ENCODE data around the gene DDX3X. TPM values are rescaled to one million over a fixed set of nuclear protein-coding genes. Genes with fewer than 3 reads are reported as not detected.
A peak's percentile ranks its signal among the peaks of the same experiment; 100 is the strongest.

DDX3X gene
- total RNA-seq, 1 experiment from 2014 or later: 338 TPM

DNA sequence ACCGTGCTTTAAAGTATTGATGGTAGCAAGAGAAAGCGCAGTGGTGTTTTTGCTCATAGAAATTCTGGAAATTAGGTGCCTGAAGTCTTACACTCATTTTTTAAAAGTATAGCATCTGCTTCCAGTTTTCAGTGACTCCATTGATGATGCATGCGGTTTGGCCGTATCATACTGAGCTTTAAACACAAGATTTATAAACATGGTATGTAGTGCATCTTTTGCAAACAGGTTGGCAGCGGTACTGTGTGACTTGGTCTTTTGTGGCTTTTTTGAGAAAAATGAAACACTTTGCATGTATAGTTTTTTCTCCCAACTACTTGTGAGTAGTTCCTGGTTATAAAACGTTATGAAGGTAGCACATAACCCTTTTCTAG is 2.0 kb downstream of the DDX3X start:
- H3K4me1 Mint-ChIP-seq: peaks cover 19 to 39% of the 10 kb centered on the region in 2 experiments; a peak in 3 of 4 replicates
- no peak overlapping the region for H3K4ac ChIP-seq (ENCODE audit: low read depth, low read length)
- TF ChIP-seq, protein P1, sequence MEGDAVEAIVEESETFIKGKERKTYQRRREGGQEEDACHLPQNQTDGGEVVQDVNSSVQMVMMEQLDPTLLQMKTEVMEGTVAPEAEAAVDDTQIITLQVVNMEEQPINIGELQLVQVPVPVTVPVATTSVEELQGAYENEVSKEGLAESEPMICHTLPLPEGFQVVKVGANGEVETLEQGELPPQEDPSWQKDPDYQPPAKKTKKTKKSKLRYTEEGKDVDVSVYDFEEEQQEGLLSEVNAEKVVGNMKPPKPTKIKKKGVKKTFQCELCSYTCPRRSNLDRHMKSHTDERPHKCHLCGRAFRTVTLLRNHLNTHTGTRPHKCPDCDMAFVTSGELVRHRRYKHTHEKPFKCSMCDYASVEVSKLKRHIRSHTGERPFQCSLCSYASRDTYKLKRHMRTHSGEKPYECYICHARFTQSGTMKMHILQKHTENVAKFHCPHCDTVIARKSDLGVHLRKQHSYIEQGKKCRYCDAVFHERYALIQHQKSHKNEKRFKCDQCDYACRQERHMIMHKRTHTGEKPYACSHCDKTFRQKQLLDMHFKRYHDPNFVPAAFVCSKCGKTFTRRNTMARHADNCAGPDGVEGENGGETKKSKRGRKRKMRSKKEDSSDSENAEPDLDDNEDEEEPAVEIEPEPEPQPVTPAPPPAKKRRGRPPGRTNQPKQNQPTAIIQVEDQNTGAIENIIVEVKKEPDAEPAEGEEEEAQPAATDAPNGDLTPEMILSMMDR (conservative IDR thresholded peaks at IDR 0.05): no peak
- H3T11ph ChIP-seq (ENCODE audit: low read length): no peak overlapping the region
- H4K20me1 ChIP-seq (ENCODE audit: control insufficient read depth, insufficient read depth, insufficient read length): no peaks in the 10 kb centered on the region
- no peak overlapping the region for H2AFZ ChIP-seq (ENCODE audit: low read length)
- no peak overlapping the region for H2BK120ac ChIP-seq (ENCODE audit: low read depth, low read length, poor library complexity, severe bottlenecking)
- no peak overlapping the region for H2AK5ac ChIP-seq (ENCODE audit: insufficient read length, low read length)
- H3K27me3 ChIP-seq (ENCODE audit: insufficient read depth, low read length): no peaks in the 10 kb centered on the region
- H3K36me3 Mint-ChIP-seq (ENCODE audit: insufficient read depth in 1 of 3, low read depth in 3 of 3): peaks cover 40 to 66% (median 61%) of the 10 kb centered on the region in 3 experiments
- no peak overlapping the region for H4K91ac ChIP-seq (ENCODE audit: insufficient read length, low read depth, low read length)
- H3K9me3 Mint-ChIP-seq: peaks cover 50 to 61% of the 10 kb centered on the region in 2 experiments
- H2BK5ac ChIP-seq (ENCODE audit: insufficient read length, low read length): no peak overlapping the region
- no peak overlapping the region for H3K56ac ChIP-seq (ENCODE audit: insufficient read length, low read depth, low read length)
- WGBS (ENCODE audit: extremely low coverage, insufficient read length, low lambda C conversion rate): no CpG with 5 or more reads among the region's 6 CpGs
- peaks cover 3% of the 10 kb centered on the region; the same call in 1 of the 2 replicates for H3K4me1 ChIP-seq (ENCODE audit: insufficient read depth, low read length)
- H3K18ac ChIP-seq (ENCODE audit: insufficient read length, low read depth, low read length): no peak overlapping the region
- H3K79me1 ChIP-seq (ENCODE audit: insufficient read depth, low read depth, low read length, poor library complexity, severe bottlenecking): no peaks in the 10 kb centered on the region
- H3K23ac ChIP-seq (ENCODE audit: insufficient read length, low read depth, low read length): no peak overlapping the region
- no peak for DNase-seq
- no peak overlapping the region for H2BK12ac ChIP-seq (ENCODE audit: insufficient read length, low read depth, low read length)
- H2BK20ac ChIP-seq (ENCODE audit: low read depth, low read length, poor library complexity, severe bottlenecking): no peak overlapping the region
- peak overlapping the region; percentile 92 to 93 for H3K4me3 Mint-ChIP-seq
- no peaks in the 10 kb centered on the region; the same call in 1 of the 2 replicates for H3K27me3 Mint-ChIP-seq (ENCODE audit: low read depth)
- H3K79me2 ChIP-seq (ENCODE audit: insufficient read depth, low read length): peaks cover 55% of the 10 kb centered on the region
- H3K27ac ChIP-seq (ENCODE audit: insufficient read length, low read depth, low read length): no peak overlapping the region
- H4K5ac ChIP-seq (ENCODE audit: insufficient read length, low read depth, low read length): no peak overlapping the region
- no peaks in the 10 kb centered on the region for H3K9me3 ChIP-seq (ENCODE audit: control insufficient read depth, low read depth, low read length)
- no peak overlapping the region for H4K8ac ChIP-seq (replicated peaks; ENCODE audit: insufficient read length, low read depth, low read length)
- H3K9ac ChIP-seq (ENCODE audit: extremely low read depth, insufficient read length, low read length): peak overlapping the region; percentile 99
- H2BK15ac ChIP-seq (ENCODE audit: low read depth, low read length): no peak overlapping the region
- peak overlapping the region in 2 of 3 experiments; percentile 52 to 63; a peak in 2 of 7 replicates for H3K27ac Mint-ChIP-seq
- peaks cover 10% of the 10 kb centered on the region for H3K23me2 ChIP-seq (ENCODE audit: insufficient read length, low read depth, low read length, poor library complexity, severe bottlenecking)
- H3K14ac ChIP-seq (ENCODE audit: insufficient read depth, low read length): no peak overlapping the region
- peak overlapping the region; percentile 78 for H3K4me2 ChIP-seq (ENCODE audit: insufficient read depth, insufficient read length, low read length)
